GM12864 (cell line): Measurements from ENCODE around the gene PCSK9.

Experiments
- DNase-seq: peaks from one replicate; pipeline ENCODE4 v3.0.0-alpha.2; 2011; ENCODE audit warnings: low read depth
- H3K4me3 ChIP-seq: 2 replicates; pipeline ENCODE4 v1.5.1; 2011; ENCODE audit warnings: mild to moderate bottlenecking, low read depth, low read length, control low read depth
- TF ChIP-seq, protein P1 (sequence below): IDR thresholded peaks from 2 replicates; pipeline ENCODE4 v1.5.1; 2011; ENCODE audit warnings: low read depth, mild to moderate bottlenecking, moderate library complexity, low read length, control low read depth, inconsistent platforms; ENCODE audit errors: missing control alignments

PCSK9 gene

DNA sequence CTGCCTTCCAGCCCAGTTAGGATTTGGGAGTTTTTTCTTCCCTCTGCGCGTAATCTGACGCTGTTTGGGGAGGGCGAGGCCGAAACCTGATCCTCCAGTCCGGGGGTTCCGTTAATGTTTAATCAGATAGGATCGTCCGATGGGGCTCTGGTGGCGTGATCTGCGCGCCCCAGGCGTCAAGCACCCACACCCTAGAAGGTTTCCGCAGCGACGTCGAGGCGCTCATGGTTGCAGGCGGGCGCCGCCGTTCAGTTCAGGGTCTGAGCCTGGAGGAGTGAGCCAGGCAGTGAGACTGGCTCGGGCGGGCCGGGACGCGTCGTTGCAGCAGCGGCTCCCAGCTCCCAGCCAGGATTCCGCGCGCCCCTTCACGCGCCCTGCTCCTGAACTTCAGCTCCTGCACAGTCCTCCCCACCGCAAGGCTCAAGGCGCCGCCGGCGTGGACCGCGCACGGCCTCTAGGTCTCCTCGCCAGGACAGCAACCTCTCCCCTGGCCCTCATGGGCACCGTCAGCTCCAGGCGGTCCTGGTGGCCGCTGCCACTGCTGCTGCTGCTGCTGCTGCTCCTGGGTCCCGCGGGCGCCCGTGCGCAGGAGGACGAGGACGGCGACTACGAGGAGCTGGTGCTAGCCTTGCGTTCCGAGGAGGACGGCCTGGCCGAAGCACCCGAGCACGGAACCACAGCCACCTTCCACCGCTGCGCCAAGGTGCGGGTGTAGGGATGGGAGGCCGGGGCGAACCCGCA, at the start of gene PCSK9:
TSS of gene PCSK9 (plus strand) at position 207 of the 741 bp plus-strand sequence. CDS start at position 497, 290 bp downstream.
- TF ChIP-seq, protein P1, sequence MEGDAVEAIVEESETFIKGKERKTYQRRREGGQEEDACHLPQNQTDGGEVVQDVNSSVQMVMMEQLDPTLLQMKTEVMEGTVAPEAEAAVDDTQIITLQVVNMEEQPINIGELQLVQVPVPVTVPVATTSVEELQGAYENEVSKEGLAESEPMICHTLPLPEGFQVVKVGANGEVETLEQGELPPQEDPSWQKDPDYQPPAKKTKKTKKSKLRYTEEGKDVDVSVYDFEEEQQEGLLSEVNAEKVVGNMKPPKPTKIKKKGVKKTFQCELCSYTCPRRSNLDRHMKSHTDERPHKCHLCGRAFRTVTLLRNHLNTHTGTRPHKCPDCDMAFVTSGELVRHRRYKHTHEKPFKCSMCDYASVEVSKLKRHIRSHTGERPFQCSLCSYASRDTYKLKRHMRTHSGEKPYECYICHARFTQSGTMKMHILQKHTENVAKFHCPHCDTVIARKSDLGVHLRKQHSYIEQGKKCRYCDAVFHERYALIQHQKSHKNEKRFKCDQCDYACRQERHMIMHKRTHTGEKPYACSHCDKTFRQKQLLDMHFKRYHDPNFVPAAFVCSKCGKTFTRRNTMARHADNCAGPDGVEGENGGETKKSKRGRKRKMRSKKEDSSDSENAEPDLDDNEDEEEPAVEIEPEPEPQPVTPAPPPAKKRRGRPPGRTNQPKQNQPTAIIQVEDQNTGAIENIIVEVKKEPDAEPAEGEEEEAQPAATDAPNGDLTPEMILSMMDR = no peak
- H3K4me3 ChIP-seq = no peak within 1 kb of the TSS
- DNase-seq = no peak

DNA sequence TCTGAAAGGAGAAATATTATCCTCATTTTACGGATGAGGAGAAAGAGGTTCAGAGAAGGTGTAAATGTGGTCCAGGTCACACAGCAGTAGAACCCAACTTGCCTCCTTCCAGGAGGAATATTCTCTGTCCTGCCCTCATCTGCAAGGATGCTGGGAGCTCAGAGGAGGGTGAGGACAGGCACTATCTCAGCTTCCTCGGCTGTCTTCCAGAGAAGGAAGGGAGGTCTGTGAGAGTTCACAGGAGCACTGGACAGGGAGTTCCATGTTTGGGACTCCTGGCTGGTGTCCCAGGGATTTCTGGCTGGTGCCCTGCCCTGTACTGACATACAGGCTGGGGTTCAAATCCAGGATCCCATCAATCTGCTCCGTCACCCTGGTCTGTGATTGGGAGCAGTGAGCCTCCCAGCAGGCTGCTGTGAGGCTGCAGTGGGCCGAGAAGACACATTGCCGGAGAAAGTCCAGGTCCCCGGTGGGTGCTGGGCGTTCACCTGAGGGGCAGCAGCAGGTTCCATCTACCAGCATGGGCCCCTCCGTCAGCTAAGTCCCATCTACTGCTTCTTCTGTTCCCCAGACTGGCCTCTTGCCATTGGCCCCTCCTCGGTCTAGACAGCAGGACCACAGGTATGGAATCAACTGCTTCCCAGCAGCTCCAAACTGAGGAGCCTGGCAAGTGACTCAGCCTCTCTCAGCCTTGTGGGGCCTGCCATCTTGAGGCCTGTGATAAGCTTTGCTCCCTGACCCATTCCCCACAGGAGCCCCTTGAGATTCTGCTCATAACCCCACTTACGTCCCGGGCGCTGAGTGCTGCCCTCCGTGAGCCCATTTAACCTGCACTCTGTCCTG, 49.2 kb upstream of the PCSK9 start:
- DNase-seq = no peak
- H3K4me3 ChIP-seq = no peak overlapping the region
- TF ChIP-seq, protein P1 = no peak

DNA sequence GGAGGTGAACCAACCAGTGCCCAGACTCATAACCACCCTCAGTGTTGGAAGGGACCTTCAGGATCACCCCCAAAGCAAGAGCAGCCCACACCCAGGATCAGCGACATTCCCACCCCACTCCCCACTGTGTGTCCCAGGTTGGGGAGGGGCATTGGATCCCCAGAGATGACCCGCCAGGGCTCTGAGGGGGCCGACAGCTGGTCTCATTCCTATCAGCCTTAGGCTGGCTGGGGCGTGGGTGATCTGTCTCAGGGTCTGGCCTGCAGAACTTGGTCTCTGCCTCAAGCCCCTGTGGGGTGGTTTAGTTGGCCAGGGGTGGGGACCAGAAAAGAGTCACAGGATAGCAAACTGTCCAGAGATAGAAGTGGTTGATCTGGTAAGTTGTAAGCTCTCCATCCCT, 48.4 kb upstream of the PCSK9 start:
- TF ChIP-seq, protein P1 = no peak
- DNase-seq = no peak
- H3K4me3 ChIP-seq = no peak overlapping the region

DNA sequence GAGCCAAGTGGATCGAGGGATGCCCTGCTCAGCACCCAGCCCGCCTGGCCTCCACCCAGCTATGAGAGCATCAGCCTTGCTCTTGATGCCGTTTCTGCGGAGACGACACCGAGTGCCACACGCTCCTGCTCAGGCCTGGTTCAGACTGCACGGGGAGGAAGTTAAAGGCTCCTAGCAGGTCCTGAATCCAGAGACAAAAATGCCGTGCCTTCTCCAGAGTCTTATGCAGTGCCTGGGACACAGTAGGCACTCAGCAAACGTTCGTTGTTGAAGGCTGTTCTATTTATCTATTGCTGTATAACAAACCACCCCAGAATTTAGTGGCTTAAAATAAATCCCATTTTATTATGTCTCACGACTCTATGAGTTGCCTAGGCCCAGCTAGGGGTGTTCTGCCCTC, 47.4 kb upstream of the PCSK9 start:
- TF ChIP-seq, protein P1 = no peak
- no peak for DNase-seq
- no peak overlapping the region for H3K4me3 ChIP-seq

DNA sequence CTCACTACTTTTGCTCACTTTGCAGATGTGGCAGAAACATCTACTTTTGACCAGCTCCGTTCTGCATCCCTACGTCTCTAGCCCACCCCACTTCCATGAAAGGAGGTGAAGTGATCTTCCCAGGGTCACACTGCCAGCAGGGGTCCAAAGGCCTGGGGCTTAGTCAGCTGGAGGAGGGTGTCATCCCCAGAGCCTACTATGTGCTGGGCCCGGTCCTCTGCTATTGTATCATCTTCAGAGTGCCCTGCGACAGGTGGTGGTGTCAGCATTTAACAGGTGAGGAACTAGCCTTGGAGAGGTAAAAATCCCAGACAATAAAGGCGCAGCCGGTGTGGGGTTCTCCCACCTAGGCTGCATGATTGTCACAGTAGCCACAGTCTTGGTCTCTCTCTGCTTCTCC, 46.2 kb upstream of the PCSK9 start:
- DNase-seq = no peak
- H3K4me3 ChIP-seq = no peak overlapping the region
- TF ChIP-seq, protein P1 = no peak

DNA sequence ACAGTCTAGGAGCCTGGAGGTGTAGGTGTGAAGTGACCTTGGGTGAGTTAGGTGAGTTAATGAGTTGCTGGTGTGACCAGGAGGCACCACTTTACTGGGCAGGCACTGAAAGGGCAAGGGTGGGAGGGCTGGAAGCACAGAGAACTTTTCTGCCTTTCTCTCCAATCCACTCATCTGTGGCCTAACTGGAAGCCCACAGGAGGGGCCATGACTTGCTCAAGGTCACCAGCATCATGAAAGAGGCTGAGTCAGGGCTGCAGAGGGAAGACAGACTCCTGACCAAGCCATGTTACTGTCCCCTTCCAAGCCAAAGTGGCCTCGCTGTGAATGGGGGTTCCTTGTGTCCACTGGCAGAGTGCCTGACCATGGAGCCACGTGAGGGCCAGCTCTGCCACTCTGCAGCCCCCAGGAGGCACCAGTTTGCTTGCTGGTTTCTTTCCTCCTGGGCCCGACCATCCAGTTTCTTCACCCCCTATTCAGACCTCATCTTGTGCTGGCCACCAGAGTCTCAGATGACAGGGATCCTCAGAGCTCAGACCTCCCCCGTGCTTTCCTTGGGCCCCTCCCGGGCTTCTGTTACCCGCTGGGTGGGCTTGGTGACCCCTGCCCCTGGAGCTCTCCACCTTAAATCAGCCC, 44.9 kb upstream of the PCSK9 start:
- TF ChIP-seq, protein P1 = no peak

More for the DNA sequence above, 44.9 kb upstream of the PCSK9 start:
- DNase-seq = no peak
- H3K4me3 ChIP-seq = no peak overlapping the region
